H9 (cell line): ENCODE results near the gene ETV5. TPM values are rescaled to one million over a fixed set of nuclear protein-coding genes. Genes with fewer than 3 reads are reported as not detected.

Experiments
- DNase-seq: peaks from one replicate; pipeline ENCODE4 v3.0.0-alpha.2; 2017
- H2AFZ ChIP-seq: one replicate; pipeline ENCODE4 v1.6.1; 2013; ENCODE audit warnings: mild to moderate bottlenecking, low read length, control low read depth, moderate library complexity
- H2AK5ac ChIP-seq: 2 replicates; pipeline ENCODE4 v1.6.1; 2013; ENCODE audit warnings: low read length, control low read depth, mixed read lengths; ENCODE audit not compliant: insufficient read length
- H2BK120ac ChIP-seq: one replicate; pipeline ENCODE4 v1.6.1; 2013; ENCODE audit warnings: low read depth, mild to moderate bottlenecking, low read length, control low read depth, inconsistent platforms; ENCODE audit not compliant: poor library complexity, severe bottlenecking
- H2BK12ac ChIP-seq: 2 replicates; pipeline ENCODE4 v1.6.1; 2013; ENCODE audit warnings: low read length, control low read depth, mixed read lengths, low read depth; ENCODE audit not compliant: insufficient read length
- H2BK15ac ChIP-seq: 2 replicates; pipeline ENCODE4 v1.6.1; 2013; ENCODE audit warnings: low read depth, low read length, control low read depth
- H2BK20ac ChIP-seq: one replicate; pipeline ENCODE4 v1.6.1; 2013; ENCODE audit warnings: low read depth, mild to moderate bottlenecking, low read length, control low read depth, inconsistent platforms; ENCODE audit not compliant: poor library complexity, severe bottlenecking
- H2BK5ac ChIP-seq: 2 replicates; pipeline ENCODE4 v1.6.1; 2013; ENCODE audit warnings: low read length, control low read depth, mixed read lengths; ENCODE audit not compliant: insufficient read length
- H3K14ac ChIP-seq: 2 replicates; pipeline ENCODE4 v1.6.1; 2013; ENCODE audit warnings: low read length, control low read depth; ENCODE audit not compliant: insufficient read depth
- H3K18ac ChIP-seq: 2 replicates; pipeline ENCODE4 v1.6.1; 2013; ENCODE audit warnings: low read depth, mild to moderate bottlenecking, mixed read lengths, low read length, control low read depth; ENCODE audit not compliant: insufficient read length
- H3K23ac ChIP-seq: 2 replicates; pipeline ENCODE4 v1.6.1; 2013; ENCODE audit warnings: low read length, control low read depth, mixed read lengths, low read depth; ENCODE audit not compliant: insufficient read length
- H3K23me2 ChIP-seq: 2 replicates; pipeline ENCODE4 v1.6.1; 2013; ENCODE audit warnings: low read depth, mild to moderate bottlenecking, mixed read lengths, low read length, control low read depth; ENCODE audit not compliant: insufficient read length, poor library complexity, severe bottlenecking
- H3K27ac ChIP-seq: 2 replicates; pipeline ENCODE4 v1.5.1; 2013; ENCODE audit warnings: low read length, control low read depth, mixed read lengths, low read depth; ENCODE audit not compliant: insufficient read length
- H3K27me3 ChIP-seq: 2 replicates; pipeline ENCODE4 v1.6.1; 2013; ENCODE audit warnings: low read length, control low read depth, inconsistent platforms; ENCODE audit not compliant: insufficient read depth
- H3K4ac ChIP-seq: 2 replicates; pipeline ENCODE4 v1.6.1; 2013; ENCODE audit warnings: low read depth, mild to moderate bottlenecking, control low read depth, inconsistent platforms, low read length, moderate library complexity
- H3K4me1 ChIP-seq: 2 replicates; pipeline ENCODE4 v1.6.1; 2013; ENCODE audit warnings: low read length, control low read depth, inconsistent platforms; ENCODE audit not compliant: insufficient read depth
- H3K4me2 ChIP-seq: 2 replicates; pipeline ENCODE4 v1.6.1; 2013; ENCODE audit warnings: low read length, control low read depth, mixed read lengths; ENCODE audit not compliant: insufficient read length, insufficient read depth
- H3K56ac ChIP-seq: 2 replicates; pipeline ENCODE4 v1.6.1; 2013; ENCODE audit warnings: low read depth, mild to moderate bottlenecking, mixed read lengths, low read length, control low read depth; ENCODE audit not compliant: insufficient read length
- H3K79me1 ChIP-seq: 2 replicates; pipeline ENCODE4 v1.6.1; 2013; ENCODE audit warnings: low read depth, mild to moderate bottlenecking, moderate library complexity, low read length, control low read depth, inconsistent platforms; ENCODE audit not compliant: insufficient read depth, poor library complexity, severe bottlenecking
- H3K79me2 ChIP-seq: 2 replicates; pipeline ENCODE4 v1.6.1; 2013; ENCODE audit warnings: low read length, control low read depth, inconsistent platforms; ENCODE audit not compliant: insufficient read depth
- H3K9ac ChIP-seq: 2 replicates; pipeline ENCODE4 v1.6.1; 2013; ENCODE audit warnings: low read length, control low read depth, mixed read lengths; ENCODE audit not compliant: insufficient read length; ENCODE audit errors: extremely low read depth
- H3K9me3 ChIP-seq: one replicate; pipeline ENCODE4 v1.6.1; 2013; ENCODE audit warnings: low read depth, low read length, inconsistent platforms; ENCODE audit not compliant: control insufficient read depth
- H3T11ph ChIP-seq: one replicate; pipeline ENCODE4 v1.6.1; 2013; ENCODE audit warnings: mild to moderate bottlenecking, low read length, control low read depth, inconsistent platforms
- H4K20me1 ChIP-seq: one replicate; pipeline ENCODE4 v1.6.1; 2013; ENCODE audit not compliant: control insufficient read depth, insufficient read length, insufficient read depth
- H4K5ac ChIP-seq: 2 replicates; pipeline ENCODE4 v1.6.1; 2013; ENCODE audit warnings: low read depth, mild to moderate bottlenecking, mixed read lengths, low read length, control low read depth; ENCODE audit not compliant: insufficient read length
- H4K8ac ChIP-seq: replicated peaks from 2 replicates; pipeline ENCODE4 v1.6.1; 2013; ENCODE audit warnings: low read length, control low read depth, mixed read lengths, low read depth; ENCODE audit not compliant: insufficient read length
- H4K91ac ChIP-seq: 2 replicates; pipeline ENCODE4 v1.6.1; 2013; ENCODE audit warnings: low read depth, mild to moderate bottlenecking, moderate library complexity, mixed read lengths, low read length, control low read depth; ENCODE audit not compliant: insufficient read length
- H3K27ac Mint-ChIP-seq, 3 experiments: 2 replicates in 2 of 3; 3 replicates in 1 of 3; pipeline ENCODE4 v1.8.0; 2020 to 2021; ENCODE audit warnings: mixed read lengths in 3 of 3, mild to moderate bottlenecking in 1 of 3, moderate library complexity in 1 of 3
- H3K27me3 Mint-ChIP-seq: 2 replicates; pipeline ENCODE4 v1.8.0; 2021; ENCODE audit warnings: low read depth, mild to moderate bottlenecking, moderate library complexity, mixed read lengths
- H3K36me3 Mint-ChIP-seq, 3 experiments: 2 replicates in 2 of 3; 3 replicates in 1 of 3; pipeline ENCODE4 v1.8.0; 2020 to 2021; ENCODE audit warnings: low read depth in 3 of 3, mixed read lengths in 3 of 3; ENCODE audit not compliant: insufficient read depth in 1 of 3
- H3K4me1 Mint-ChIP-seq, 2 experiments: 2 replicates each; pipeline ENCODE4 v1.8.0; 2020; ENCODE audit warnings: mixed read lengths in 2 of 2
- H3K4me3 Mint-ChIP-seq, 2 experiments: 2 replicates in 1 of 2; 3 replicates in 1 of 2; pipeline ENCODE4 v1.8.0; 2020 to 2021; ENCODE audit warnings: mild to moderate bottlenecking in 2 of 2, mixed read lengths in 2 of 2, moderate library complexity in 1 of 2
- H3K9me3 Mint-ChIP-seq, 2 experiments: 2 replicates in 1 of 2; 3 replicates in 1 of 2; pipeline ENCODE4 v1.8.0; 2020; ENCODE audit warnings: mild to moderate bottlenecking in 2 of 2, mixed read lengths in 2 of 2, moderate library complexity in 1 of 2
- WGBS: extraction: QIAGEN DNeasy Blood & Tissue Kit; methylation state at CpG from one replicate; pipeline ENCODE4 v1.1.7; 2013; ENCODE audit warnings: missing lambda C conversion rate, low lambda C conversion rate, mixed read lengths; ENCODE audit not compliant: insufficient read length; ENCODE audit errors: extremely low coverage; 5-methylcytosine and 5-hydroxymethylcytosine counted together
- total RNA-seq: library from RNA; stranded (reverse); gene quantifications from 2 replicates; pipeline ENCODE4 v1.2.1, GENCODE V29; 2021
- TF ChIP-seq, protein P1 (sequence below): fragments of 200-600 bp; sonication (generic); conservative IDR thresholded peaks from 3 replicates; pipeline ENCODE4 v1.8.0; 2021; ENCODE audit warnings: antibody characterized with exemption, mild to moderate bottlenecking

ETV5 gene
- total RNA-seq, 1 experiment from 2014 or later, result 7.7 TPM

DNA sequence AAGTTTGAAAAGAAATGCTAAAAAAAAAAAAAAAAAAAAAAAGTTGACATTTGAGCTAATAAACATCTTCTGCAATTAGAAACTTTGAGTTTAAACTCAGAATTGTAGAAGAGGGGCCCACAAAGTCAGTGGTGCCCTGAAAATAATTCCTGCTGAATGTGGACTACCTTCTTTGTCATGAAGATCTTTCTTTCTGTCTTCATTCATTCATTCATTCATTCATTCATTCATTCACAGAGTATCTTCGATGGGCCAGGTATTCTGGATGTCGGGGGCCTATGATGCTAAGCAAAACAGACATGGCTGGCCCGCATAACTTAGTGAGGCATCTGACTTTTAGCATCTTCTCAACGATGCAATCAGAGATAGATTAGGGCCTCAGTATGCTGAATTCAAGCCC is 24.6 kb downstream of the ETV5 start:
- no peak overlapping the region for H3K4me3 Mint-ChIP-seq
- Histone ChIP-seq H3K9me3 (no peaks in the 10 kb centered on the region), H4K5ac (no peak overlapping the region), H4K20me1 (no peaks in the 10 kb centered on the region), H3K14ac (no peak overlapping the region), H3K27ac (no peak overlapping the region), H4K8ac (no peak overlapping the region), H2BK15ac (no peak overlapping the region), H3K9ac (no peak overlapping the region), H3K23me2 (no peaks in the 10 kb centered on the region), H4K91ac (no peak overlapping the region), H2AFZ (no peak overlapping the region), H3K4me2 (no peak overlapping the region), H3K79me1 (no peaks in the 10 kb centered on the region), H2BK20ac (no peak overlapping the region), H2BK120ac (no peak overlapping the region), H2AK5ac (no peak overlapping the region), H3K4me1 (peaks cover 10% of the 10 kb centered on the region; the same call in 1 of the 2 replicates), H3K23ac (no peak overlapping the region), H3K56ac (no peak overlapping the region), H3K79me2 (no peaks in the 10 kb centered on the region), H3K27me3 (no peaks in the 10 kb centered on the region), H3K18ac (no peak overlapping the region), H2BK12ac (no peak overlapping the region), H2BK5ac (no peak overlapping the region), H3K4ac (no peak overlapping the region), H3T11ph (no peak overlapping the region)
- H3K27me3 Mint-ChIP-seq, result peaks cover 2% of the 10 kb centered on the region; the same call in 1 of the 2 replicates
- TF ChIP-seq, protein P1, sequence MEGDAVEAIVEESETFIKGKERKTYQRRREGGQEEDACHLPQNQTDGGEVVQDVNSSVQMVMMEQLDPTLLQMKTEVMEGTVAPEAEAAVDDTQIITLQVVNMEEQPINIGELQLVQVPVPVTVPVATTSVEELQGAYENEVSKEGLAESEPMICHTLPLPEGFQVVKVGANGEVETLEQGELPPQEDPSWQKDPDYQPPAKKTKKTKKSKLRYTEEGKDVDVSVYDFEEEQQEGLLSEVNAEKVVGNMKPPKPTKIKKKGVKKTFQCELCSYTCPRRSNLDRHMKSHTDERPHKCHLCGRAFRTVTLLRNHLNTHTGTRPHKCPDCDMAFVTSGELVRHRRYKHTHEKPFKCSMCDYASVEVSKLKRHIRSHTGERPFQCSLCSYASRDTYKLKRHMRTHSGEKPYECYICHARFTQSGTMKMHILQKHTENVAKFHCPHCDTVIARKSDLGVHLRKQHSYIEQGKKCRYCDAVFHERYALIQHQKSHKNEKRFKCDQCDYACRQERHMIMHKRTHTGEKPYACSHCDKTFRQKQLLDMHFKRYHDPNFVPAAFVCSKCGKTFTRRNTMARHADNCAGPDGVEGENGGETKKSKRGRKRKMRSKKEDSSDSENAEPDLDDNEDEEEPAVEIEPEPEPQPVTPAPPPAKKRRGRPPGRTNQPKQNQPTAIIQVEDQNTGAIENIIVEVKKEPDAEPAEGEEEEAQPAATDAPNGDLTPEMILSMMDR, result no peak
- peaks cover 26 to 30% of the 10 kb centered on the region in 2 experiments for H3K4me1 Mint-ChIP-seq
- no CpG with 5 or more reads among the region's 4 CpGs for WGBS
- peaks cover 3 to 4% of the 10 kb centered on the region in 2 experiments; a peak in 2 of 5 replicates for H3K9me3 Mint-ChIP-seq
- peaks cover 0 to 38% (median 12%) of the 10 kb centered on the region in 3 experiments; a peak in 5 of 7 replicates for H3K36me3 Mint-ChIP-seq
- H3K27ac Mint-ChIP-seq, result no peak overlapping the region
- DNase-seq, result no peak
